NOMO-1 (cell line): ENCODE measurements around the gene STK11IP.
A peak's percentile ranks its signal among the peaks of the same experiment; 100 is the strongest.

Experiments
- DNase-seq, 2 experiments: peaks; one replicate each; lab custom pipeline; 2025; ENCODE audit not compliant: unreplicated experiment in 2 of 2; lab: John Stamatoyannopoulos, UW

Gene STK11IP

DNA sequence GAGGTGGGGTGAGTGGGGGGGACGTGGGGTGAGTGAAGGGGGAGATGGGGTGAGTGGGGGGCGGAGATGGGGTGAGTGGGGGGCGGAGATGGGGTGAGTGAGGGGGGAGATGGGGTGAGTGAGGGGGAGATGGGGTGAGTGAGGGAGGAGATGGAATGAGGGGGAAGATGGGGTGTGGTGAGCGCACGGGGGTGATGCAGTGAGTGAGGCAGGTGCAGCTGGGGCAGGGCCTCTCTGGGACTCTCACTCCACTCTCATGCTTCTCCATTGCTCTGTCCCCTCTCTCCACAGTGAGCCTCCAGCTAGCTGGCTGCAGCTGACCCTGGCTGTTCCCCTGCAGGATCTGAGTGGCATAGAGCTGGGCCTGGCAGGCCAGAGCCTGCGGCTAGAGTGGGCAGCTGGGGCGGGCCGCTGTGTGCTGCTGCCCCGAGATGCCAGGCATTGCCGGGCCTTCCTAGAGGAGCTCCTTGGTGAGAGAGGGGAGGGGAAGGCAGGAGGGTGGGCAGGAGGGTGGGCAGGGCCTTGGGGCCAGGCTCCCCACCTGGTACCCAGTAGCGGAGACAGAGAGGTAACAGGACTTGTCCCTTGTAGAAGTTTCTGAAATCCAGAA, 15.9 kb downstream of the STK11IP start:
- DNase-seq = no peak

DNA sequence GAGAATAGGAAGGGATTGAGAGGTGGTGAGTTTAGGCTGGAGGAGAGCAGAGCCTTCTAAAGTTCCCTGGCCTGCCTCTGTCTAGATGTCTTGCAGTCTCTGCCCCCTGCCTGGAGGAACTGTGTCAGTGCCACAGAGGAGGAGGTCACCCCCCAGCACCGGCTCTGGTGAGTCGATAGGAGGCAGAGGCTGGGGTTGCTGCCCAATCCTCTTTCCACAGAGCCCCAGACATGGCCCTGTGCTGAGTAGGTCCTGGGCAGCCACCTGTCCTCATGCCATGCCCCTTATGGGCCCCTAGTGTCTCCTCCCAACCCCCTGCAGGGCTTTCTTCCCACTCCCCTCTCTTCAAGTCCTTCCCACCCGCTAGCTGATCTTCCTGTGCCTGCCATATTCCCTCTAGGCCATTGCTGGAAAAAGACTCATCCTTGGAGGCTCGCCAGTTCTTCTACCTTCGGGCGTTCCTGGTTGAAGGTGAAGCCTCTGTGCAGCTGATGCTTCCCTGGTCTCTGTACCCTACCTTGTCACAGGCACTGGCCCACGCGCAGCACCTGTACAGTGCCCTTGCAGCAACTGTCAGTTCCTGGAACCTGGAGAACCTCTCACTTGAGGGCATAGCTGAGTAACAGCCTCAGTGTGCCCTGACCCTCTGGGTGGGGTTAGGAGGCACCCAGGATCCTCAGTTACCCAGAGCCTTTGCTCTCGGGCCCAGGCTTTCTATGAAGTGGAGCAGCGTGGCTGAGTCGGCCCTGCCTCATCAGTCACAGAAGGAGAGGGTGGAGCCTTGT, 16.6 kb downstream of the STK11IP start:
- DNase-seq = no peak

DNA sequence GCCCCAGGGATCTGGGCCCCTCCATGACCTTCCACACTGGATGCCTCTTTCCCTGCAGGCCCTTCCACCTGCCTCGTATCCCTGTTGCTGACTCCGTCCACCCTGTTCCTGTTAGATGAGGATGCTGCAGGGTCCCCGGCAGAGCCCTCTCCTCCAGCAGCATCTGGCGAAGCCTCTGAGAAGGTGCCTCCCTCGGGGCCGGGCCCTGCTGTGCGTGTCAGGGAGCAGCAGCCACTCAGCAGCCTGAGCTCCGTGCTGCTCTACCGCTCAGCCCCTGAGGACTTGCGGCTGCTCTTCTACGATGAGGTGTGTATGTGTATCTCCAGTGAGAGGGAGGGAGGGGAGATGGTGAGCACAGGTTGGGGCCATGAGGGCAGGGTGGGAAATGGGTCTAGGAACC, 17.4 kb downstream of the STK11IP start:
- no peak for DNase-seq

DNA sequence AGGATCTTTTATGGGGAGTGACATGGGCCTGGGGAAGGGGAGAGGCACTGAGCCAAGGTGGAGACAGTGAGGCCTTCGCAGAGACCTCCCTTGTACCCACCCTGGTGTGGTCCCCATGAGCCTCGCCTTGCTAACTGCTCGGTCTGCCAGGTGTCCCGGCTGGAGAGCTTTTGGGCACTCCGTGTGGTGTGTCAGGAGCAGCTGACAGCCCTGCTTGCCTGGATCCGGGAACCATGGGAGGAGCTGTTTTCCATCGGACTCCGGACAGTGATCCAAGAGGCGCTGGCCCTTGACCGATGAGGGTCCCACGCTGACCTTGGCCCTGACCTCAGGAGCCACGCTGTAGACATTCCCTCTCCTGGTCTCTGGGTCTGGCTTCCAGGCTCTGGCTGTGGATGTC, 18.2 kb downstream of the STK11IP start:
- no peak for DNase-seq

DNA sequence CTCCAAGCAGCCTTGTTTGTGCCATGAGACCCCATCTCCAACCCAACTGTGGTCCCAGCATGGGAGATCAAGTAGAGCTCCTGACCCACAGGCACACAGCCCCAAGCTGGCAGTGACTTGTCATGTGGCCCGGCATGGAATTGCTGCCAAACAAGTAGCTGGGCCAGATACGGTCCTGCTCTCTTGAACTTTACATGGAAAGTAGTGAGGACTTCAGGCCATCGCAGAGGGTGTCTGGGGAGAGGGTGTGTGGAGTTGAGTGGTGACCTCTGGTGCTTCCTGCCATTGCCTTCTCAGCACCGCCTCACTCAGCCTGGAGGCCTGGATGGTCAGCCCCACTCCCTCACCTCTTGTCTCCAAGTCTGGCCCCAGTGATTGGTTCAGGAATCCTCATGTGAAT, 18.9 kb downstream of the STK11IP start:
- DNase-seq = no peak

DNA sequence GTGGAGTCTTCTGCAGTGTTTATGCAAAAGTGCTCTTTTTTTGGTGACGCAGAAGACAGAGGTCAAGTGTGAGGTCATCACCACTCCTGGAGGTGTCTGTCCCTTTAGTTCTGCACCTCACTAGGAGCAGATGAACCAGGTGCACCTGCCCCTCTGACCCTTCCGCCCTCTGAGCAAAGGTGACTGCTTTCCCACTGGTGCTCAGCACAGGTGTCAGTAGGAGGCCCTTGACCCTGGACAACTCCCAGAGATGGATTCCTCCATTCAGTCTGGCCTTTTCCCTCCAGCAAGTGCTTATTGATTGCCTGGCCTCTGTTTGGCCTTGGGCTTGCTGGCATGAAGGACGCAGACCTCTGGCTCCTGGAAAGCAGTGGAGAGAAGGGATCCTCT, 21.1 kb downstream of the STK11IP start:
- DNase-seq = no peak

DNA sequence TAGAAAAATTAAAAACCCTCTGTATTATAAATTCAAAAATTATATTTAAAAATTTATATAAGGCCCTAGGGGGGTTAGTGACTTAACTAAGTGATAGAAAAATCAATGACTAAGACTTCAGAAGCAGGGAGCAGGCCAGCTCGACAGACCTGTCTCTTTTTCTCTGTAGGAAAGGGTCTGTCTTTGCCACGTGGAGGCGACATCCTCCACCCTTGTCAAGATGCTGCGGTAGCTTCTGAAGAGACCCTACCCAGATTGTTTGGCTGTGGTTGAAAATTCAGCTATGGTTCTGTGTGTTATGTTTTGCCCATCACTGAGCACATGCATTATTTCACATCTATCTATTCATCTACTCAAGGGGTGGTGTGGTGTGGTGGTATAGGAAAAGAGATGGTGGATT, 21.6 kb downstream of the STK11IP start:
- no peak for DNase-seq

DNA sequence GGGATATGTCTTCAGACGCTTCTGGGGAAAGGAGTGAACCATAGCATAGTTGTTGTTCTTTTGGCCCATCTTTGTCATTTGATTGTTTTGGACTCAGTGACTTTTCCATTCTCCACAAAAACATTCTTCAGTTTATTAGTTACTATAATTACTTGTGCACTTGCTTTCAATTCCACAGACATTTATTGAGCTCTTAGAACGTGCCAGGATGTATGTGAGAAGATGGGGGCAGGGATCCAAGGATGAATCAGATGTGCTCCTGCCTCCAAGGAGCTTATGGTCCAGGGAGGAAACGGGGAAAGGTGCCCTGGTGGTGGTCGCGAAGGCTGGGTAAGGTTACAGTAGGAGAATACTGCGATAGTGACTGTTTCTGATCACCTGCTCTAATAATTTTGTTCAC, 22.9 kb downstream of the STK11IP start:
- no peak for DNase-seq

DNA sequence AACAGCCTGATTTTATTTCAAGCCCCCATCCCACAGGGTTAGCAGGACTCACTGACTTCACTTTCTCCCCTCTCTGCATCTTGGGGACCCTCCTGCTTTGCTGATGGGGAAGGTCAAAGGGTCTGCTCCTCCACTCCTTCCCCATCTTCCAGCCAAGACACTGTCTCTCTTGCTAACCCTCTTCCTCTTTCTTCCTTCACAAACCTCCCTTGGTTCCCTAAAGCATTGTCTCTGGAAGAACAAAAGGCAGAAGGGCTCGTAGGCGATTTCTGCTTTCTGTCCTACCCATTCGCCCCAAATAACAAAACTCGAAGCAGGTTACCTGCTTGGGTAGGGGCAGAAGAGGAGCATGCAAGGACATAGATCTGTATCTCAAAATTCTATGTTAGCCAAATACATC, 24.3 kb downstream of the STK11IP start:
- DNase-seq = no peak

DNA sequence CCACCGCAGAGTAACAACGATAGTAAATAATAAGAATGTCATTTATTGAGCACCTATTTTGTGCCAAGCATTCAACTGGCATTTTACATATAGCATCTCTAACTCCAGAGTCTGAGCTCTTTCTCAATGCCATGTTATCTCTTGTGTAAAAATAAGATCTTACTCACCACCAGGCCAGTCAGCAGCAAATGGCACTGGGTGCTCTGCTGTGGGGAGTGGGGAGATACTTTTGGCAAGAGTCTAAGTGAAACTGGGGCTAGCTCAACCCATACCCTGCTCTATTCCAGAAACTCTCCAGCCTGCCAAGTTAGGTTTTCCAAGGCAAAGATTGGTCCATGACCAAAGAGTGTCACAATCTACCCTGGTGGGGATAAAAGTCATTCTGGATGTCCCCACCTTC, 24.8 kb downstream of the STK11IP start:
- no peak for DNase-seq

DNA sequence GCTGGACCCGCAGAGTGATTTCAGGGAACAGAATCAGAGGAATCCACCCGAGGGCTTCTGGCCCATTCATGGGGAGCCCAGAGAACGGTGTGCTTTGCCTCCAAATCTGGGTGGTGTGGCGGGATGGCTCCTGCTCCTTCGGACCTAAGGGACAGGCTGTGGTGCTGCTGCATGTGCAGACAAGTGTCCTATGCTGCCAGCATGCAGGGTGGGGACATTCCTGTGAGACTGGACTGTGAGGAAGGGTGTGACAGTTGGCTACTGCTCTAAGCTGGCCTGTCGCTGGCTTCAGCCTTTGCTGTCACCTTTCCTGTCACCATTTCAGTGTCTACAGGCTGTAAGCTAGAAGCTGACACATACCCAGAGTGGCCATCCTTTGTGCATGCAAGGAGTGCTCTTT, 26.9 kb downstream of the STK11IP start:
- DNase-seq = no peak

DNA sequence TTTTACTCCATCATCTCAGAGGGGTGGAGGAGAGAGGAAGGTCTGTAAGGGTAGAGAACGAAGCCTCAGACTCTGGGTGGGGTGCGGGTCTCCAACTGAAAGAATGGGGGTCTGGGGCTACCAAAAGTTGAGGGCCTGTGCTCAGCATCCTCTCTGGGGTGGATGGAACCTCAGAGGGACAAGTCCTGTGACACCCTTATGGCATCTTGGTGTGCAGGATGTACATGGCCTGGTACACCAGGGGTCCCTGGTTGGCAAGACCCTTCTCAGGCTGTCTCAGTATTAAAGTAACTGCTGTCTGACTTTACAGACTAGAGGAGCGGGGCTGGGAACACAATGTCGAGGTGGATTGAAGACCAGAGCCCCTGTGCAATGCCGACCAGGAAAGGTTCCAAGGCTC, 27.5 kb downstream of the STK11IP start:
- DNase-seq = no peak

DNA sequence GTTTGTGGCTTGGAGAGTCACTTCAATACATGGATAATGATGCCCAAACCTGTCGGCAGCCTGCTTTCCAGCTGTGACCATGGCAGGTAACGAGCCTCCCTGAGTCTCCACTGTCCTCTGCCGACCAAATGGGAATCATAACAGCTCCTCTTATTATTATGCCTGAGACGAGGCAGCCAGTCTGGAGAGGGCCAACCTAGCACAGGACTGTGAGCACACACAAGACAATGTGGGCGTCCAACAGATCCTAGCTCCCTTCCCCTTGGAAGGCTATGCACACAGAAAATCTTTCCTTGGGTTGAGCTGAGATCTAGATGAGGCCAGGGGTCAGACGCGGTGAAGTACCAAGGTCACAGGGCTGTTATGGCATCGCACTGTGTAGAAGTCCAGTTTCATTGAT, 28.9 kb downstream of the STK11IP start:
- DNase-seq = no peak

DNA sequence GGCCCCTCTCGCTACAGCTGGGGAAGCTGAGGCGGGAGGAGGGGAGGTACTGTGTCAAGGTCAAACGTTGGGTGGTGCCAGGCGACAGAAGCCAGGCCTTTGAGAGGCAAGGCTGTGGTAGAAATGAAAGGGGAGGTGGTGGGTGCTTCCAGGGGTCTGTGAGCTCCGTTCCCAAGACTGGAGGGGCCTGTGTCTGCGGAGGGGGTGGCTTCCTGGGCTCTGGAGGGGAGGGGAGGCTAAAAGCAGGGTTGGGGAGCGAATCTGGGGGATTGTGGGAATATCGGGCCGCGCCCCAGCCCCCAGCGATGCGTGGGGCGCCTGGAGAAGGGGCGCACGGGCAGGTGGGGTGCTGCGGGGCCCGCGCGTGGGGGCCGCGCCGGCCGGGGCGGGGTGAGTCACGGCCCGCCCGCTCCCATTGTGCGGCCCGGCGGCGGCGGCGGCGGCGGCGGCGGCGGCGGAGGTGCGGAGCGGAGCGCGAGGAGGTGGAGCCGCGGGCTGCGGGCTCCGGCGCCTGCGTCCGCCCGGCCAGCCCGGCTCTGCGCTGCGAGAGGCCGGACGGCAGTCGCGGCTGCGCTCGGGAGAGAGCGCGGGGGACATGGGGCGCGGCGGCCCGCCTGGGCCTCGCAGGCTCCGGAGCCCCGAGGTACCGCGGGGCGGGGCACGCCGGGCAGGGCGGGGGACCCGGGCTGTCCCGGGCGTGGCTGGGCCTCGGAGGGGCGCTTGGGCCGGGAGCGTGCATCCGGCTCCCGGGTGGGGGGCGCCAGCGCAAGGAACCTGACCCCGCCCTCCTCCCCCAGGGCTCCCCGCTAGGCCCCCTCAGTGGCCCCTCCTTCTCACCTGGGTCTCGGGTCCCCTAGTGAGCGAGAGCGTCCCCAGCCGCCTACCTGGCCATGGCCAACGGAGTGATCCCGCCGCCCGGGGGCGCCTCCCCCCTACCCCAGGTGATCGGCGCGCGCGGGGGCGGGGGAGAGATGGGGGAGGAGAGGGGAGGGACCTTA, 29.7 kb downstream of the STK11IP start, which contains the start of gene SLC4A3:
TSS of gene SLC4A3 (plus strand) at position 528 of the 998 bp plus-strand sequence. CDS start at position 891, 363 bp downstream.
- DNase-seq = peak in 1 of 2 experiments; percentile 25

DNA sequence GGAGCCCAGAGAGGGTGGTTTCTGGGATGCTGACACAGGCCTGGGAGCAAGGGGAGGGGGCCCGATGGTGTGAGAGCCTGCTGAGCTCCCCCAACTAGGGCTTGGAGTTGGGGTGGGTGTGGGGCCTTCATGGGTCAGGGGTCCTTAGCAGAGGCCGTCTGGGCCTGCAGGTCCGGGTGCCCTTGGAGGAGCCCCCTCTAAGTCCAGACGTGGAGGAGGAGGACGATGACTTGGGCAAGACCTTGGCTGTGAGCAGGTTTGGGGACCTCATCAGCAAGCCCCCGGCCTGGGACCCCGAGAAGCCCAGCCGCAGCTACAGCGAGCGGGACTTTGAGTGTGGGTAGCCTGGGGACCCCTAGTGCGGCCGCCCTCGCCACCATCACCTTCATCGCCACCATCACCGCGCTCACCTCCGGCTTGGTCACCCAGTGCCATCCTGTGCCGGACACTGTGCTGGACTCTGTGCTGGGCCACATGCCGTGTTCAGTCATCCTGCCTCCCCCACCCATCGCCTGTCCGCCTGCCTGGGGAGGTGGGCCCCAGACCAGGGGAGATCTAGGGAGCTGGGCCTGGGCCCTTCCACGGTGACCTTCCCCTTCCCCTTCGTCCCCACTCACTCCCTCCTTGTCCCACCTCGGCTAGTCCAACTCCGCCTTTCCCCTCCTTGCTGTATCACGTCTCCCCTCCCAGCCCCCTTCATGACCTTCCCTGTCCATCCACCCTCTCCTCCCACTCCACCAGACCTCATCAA, 30.8 kb downstream of the STK11IP start:
- DNase-seq = no peak

DNA sequence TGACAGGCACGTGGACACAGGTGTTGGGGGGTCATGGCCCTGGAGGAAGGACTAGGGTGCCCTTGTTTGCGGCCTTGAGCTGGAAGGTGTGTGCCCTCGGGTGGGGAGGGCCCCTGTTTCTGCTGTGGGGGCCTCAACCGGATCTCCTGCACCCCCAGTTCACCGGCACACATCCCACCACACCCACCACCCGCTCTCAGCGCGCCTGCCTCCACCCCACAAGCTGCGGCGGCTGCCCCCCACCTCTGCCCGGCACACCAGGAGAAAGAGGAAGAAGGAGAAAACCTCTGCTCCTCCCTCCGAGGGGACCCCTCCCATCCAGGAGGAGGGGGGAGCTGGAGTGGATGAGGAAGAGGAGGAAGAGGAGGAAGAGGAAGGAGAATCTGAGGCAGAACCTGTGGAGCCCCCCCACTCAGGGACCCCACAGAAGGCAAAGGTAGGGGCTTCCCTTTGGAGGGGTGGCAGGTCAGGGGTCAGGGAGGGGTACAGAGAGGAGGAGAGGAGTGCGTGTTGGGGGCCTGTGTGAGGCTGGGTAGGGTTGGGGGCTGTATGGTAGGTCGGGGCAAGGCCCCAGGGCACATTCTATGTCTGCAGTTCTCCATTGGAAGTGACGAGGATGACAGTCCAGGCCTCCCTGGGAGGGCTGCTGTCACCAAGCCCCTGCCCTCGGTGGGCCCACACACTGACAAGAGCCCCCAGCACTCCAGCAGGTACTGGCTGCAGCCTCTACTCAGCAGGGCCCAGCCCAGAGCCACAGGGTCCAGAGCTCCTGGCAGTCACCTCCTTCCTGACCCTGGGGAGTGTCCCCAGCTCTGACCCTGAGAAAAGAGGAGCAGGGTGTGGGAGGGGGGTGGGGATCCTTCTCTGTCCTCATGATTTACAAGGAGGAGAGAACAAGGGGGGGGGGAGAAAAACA, 31.6 kb downstream of the STK11IP start:
- DNase-seq = peak; percentile 37 to 46

DNA sequence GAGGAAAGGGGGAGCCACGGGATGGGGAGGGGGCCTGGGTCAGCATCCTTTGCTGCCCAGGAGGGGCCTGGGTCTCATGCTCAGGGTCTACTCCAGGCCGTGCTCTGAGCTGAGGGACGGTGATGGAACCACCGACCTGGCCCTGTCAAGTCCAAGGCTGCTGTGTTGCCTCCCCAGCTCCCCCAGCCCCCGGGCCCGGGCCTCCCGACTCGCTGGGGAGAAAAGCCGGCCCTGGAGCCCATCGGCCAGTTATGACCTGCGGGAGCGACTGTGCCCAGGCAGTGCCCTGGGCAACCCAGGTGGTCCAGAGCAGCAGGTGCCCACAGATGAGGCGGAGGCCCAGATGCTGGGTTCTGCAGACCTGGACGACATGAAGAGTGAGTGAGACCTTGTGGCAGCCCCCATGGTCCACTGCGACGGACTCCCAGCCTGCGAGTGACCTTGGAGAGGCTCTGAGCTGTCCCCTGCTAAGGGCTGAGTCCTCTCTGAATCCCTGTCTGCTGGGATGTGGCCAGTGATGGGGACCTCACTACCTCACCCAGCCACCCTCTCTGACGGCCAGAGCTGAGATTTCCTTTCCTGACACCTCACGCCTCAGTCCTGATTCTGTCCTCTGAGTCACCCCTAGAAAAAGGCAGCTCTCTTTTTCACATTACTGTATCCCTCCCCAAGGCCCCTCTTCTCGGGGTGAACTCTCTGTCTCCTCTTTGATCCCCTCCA, 32.5 kb downstream of the STK11IP start:
- no peak for DNase-seq

DNA sequence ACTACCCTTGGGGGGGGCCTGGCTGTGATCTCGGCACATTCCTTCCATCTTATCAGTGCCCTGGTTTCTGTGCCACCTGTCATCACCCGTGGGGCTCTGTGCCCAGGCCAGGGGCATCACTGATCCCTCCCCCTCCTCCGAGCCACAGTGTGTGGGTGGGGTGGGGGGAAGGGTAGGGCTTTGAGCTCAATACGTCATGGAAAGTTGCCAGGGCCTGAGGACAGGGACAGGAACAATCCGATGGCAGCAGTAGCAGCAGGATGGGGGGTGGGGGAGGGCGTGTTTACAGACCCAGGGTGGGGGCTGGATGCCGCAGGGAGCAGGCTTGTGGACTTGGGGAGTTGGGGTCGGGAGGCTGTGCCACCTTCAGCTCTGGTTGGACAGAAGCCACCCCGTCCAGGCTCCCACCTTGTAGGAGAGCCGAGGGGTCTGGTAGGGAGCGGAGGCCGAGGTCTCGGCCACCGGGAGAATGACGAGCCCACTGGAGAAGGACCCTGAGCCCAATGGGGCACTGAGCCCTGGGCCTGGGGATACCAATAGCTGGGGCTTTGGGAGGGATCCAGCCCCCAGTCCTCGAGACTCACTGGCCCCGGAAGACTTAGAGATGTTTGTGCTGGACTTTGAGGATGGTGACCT, 33.2 kb downstream of the STK11IP start:
- DNase-seq = no peak
